Stimulated activated CD8-positive, alpha-beta memory T cell treated with anti-CD3 and anti-CD28 coated beads, Interleukin-12 subunit alpha, Interleukin-12 subunit beta, amount 100 ng/mL, for 4 hours (primary cell): Measurements from ENCODE around the gene BRD1.
"Not testable (repeated sequence)": the region's sequence is repeated elsewhere in the genome, so short reads cannot be mapped to it uniquely, and the experiment has no call there.

Experiments used
- DNase-seq: peaks from one replicate; pipeline ENCODE4 v3.0.0-alpha.2; 2020; ENCODE audit warnings: low read depth

Gene BRD1

DNA sequence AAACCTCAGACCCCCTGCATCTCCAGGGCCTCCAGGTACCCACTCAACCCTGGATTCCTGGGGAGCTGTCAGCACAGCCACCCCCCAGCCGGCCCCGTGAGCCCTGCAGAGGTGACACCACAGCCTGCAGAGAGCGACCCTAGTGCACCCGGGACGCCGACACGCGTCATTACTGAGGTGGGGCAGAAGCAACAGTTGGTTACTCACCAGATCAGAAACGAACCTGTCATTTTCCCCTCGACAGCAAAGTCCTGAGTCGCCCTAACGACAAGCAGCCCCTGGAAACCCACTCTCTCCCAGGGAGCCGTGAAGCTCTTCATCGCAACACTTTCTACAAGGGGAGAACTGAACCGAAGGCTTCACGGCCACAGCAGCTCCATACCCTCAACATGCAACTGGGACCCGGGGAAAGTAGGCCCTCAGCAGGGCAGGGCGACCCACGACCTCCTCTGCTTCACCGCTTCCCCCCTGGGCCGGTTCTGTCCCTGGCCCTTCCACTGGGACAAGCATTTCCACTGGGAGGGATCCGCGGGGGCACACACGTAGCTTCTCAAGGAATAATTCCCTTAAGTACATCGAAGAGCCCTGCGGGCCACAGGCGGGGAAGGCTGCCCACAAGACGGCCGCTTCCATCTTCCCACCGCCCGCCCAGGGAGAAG lies 1.6 kb downstream of the BRD1 start:
- DNase-seq, result peak; percentile 52

DNA sequence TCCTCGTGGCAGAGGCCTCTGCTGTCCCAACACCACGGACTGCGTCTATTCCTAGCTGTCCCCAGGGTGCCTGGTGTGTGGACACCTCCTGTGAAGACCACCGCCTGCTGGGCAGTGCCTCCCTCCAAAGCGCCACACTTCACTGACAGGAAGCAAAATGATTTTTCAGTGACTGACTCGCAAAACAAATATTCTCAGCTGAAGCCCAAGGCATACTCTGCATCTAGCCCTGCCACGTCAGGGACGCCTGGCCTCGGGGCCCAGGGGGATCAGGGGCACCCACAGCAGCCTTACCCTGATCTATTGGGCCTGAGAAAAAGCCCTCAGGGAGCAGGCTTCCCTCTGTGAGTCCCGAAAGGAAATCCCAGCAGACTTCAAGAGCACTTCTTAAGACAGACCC lies 2.2 kb downstream of the BRD1 start:
- DNase-seq, result no peak

DNA sequence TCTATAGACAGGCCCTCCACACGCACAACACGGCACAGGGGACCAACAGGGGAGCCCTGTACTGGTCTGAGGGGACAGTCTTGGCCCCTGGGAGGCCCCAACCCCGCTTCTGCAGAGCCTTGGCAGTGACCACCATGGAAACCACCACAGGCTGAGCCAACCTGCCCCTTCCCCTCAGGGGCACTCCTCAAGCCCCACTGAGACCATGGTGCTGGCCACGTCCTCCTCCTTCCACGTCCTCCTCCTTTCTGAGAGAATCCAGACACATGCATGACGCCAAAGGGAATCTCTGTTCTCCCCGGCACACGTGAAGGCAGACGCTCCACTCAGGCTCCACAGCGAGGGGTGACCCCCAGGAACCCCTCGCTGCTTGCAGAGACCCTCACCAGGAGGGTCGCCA lies 2.7 kb downstream of the BRD1 start:
- no peak for DNase-seq

DNA sequence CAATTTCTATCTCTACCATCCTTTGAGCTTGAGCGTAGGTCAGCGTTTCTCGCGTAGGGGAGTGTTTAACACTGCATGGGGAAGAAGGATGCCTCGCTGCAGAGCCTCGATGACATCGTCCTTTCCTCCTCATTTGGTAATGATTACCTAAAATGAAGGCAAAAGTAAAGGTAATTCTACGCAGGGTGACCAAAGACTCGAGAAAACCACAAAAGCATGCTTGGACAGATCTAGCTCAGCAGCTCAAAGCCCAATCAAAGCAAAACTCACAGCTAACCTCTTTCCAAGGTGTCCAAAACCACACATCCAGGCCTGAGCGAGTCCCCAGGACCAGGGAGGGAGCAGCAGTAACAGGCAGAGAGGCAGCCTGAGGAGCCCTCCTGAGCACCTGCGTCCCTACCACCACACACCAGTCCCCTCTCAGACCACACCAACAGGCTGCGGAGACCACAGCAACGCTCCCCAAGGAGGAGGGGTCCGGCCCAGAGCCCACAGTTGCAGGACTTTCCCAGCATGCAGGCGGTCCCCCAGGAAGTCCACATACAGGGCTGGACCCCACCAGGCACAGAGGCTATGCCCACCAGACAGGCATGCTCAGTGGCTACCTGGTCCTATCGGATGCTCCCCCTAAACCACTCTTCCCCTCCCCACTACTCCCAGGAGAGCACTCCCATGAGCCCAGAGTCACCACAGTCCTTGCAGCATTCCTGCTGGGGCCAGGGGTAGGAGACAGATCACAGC lies 3.3 kb downstream of the BRD1 start:
- DNase-seq, result no peak

DNA sequence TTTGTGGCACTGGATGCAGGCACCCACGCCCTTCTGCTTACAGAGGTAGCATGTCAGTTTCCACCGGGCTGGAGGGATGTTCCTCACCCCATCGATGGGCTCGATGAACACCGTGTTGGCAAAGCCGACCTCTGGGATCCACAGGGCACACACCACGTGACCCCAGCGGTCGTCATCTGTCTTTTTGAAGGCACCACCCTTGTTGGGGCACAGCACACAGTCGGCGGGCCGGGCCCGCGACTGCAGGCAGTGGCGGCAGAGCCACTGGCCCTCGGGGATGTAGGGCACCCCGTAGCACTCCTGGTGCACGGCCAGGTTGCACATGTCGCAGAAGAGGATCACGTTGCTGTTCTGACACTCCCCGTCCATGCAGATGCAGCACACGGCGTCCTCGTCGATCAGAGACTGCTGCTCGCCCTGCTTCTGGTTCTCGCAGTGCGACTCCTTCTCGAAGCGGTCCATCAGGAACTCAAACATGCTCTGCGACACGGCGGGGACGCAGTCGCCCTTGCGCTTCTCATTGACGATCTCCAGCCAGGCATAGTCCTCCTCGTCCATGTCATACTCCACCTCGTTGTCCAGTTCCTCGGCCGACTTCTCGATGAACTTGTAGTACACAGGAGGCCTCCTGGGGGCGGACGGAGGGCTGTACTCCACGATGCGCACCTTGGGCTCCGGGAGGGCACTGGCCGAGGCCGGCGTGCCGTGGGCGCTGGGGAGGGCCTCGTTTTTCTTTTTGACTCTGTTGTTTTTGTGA lies 4.2 kb downstream of the BRD1 start:
- DNase-seq, result no peak

DNA sequence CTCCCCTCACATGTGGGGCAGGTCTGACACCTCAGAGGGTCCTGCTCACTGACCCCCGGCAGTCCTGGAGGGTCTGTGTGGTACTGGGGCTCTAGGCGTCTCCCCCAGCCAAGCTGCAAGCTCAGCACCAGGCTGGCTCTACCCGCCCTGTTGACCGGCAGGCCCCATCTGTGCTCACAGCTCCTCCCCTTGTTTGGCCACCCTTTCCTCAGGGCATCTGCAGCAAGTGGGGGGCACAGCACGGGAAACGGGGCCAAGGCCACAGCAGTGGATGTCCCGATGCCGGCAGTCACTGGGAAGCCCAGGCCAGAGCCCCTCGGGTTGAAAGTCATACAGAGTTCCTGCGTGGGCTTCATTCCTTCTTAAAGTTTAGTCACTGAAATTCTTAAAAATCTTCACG lies 5.9 kb downstream of the BRD1 start:
- not testable (repeated sequence) for DNase-seq

DNA sequence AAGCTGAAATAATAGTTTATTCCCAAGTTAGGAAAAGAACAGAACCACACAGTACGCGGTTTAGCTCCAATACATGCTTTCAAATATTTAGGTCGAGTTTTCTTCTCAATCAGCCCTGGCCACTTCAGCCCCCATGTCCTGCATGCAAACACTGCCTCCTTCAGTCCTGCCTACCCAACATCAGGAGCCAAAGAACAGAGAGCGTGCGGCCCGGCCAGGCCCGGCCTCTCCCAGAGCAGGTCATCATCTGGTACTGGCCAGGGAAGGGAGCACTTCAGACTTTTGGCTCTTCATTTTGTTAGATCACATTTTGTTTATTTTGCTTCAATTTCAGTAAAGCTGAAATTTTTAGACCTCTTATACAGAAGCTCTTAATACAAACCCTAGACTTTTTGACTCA lies 6.7 kb downstream of the BRD1 start:
- DNase-seq, result no peak

DNA sequence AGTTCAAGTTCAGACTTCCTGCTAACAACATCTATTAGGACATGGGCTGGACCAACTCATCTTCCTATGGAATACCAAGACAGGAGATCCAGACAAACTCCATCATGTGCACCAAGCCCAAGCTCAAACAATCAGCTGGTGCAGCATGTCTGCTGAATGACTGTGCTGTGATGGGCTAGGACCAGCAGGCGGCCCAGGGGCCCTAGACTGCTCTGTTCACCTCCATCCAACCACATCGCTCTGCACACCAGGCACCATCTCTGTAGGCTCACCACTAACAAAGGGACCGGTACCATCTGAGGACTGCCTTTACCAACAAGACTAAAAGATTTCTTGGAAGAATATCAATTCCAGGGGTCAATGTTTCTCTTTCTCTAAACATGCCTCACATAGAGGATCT lies 10.3 kb downstream of the BRD1 start:
- no peak for DNase-seq

DNA sequence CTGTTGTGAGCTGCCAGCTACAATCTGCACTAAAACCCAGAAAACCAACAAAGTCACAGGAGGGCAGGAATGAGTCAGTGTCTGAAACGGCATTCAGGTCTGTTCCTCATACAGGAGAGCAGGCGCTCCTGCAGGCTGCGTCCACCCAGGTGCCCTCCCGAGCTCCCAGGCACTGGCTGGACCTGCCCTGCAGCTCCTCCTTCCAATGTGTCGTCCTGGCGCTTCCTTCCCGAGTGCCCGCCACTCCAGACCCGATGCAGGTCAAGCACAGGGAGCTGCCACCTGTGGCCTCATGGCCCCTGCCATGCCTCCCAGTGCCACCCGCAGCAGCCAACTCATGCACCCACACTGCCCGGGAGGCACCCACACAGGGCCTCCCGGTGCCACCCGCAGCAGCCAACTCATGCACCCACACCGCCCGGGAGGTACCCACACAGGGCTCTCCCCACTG lies 12.0 kb downstream of the BRD1 start:
- DNase-seq, result no peak

DNA sequence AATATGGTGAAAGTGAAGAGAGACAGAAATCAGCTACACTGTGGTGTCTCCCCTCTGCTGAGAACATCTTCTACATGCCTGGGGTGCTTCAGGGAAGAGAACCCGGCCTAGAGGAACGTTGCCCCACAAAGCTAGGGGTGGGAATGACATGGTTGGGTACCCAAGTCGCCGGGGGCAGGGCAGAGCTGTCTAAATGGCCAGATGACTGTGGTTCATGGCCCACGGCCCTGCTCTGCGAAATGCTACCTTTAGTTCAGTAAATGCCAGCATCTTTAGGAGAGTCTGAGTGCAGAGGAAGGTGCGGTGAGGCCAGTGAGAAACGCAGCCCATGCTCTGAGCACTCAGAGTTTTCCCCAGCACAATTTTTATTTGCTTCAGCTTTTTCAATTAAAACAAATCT lies 12.8 kb downstream of the BRD1 start:
- DNase-seq, result no peak

DNA sequence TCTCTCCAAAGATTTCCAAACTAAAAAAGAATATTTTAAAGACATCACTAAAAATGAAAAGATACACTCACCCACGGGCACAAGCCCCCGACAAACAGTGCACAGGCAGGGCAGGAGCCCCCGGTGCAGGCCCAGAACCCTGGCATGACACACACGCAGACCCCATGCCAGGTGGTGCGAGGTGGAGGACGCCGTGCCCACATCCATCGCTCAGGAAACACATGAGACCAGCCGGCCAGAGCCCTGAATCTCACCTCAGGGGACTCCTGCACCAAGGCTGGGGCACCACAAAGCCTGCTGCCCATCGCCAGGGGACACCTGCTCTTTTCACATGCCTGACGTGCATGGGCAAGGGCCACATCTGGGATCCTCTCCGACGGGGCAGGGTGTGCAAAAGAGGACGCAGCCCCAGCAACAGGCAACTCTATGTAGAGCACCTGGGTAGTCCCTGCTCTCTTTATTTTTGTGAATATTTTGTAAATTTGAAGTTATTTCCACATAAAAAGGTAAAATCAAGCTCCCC lies 13.4 kb downstream of the BRD1 start:
- no peak for DNase-seq

DNA sequence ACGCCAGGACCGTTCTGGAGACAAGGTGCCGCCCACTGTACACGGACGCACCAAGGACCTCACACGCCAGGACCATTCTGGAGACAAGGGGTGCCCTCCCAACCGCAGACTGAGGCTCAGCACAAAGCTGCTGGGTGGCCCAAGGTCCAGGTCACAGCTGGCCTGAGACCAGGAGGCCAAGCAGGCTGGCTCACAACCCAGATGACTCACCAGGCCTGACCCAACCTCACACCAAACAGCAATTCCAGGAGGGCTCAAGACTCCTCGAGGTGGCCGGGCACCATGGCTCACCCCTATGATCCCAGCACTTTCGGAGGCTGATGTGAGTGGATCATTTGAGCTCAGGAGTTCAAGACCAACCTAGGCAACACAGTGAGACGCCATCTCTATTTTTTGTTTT lies 14.8 kb downstream of the BRD1 start:
- no peak for DNase-seq

DNA sequence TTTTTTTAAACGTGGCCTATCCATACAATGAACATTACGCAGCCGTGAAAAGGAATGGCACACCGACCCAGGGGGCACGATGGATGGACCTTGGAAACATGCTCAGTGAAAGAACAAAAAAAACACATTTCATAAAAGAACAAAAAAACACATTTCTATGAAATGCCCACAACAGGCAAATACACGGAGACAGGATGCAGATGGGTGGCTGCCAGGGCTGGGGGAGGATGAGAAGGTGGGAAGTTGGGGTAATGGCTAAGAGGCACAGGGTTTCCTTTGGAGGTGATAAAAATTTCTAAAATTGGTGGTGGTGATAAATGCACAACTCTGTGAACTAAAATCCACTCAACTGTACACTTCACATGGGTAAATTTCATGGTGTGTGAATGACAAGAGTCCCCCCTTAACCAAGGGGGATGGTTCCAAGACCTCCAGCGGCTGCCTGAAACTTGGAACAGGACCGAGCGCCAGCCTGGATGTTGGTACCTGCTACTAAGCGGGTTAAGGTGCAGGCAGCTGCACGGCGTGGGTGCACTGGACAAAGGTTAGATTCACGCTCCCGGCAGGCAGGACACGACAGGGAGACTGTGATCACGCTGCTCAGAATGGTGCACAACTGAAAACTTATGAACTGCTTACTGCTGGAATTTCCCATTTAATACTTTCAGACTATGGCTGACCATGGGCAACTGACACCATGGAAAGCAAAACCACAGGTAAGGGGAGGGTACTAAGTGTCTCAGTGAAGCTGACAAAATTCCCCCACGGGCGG lies 16.5 kb downstream of the BRD1 start:
- no peak for DNase-seq

DNA sequence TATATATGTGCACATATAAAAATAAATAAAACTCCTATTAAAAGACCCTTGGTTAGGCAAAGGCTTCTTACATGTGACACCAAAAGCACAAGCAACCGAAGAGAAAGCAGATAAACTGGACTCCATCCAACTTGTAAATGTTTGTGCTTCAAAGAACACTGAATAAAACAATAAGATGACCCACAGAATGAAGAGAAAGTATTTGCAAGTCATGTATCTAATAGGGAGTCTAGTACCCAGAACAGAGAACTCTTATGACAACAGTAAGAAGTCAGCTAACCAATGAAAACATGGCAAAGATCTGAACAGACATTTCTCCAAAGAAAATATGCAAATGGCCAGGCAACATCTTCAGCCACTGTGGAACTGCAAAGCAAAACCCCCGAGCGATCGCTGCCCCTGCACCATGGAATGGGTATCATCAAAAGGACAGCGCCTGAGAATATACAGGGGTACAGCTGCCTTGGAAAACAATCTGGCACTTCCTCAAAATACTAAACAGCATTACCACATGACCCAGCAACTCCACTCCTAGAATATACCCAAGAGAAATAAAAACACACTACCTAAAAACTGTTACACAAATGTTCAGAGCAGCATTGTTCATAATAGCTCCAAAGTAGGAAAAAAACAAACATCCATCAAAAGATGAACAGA lies 17.2 kb downstream of the BRD1 start:
- no peak for DNase-seq

DNA sequence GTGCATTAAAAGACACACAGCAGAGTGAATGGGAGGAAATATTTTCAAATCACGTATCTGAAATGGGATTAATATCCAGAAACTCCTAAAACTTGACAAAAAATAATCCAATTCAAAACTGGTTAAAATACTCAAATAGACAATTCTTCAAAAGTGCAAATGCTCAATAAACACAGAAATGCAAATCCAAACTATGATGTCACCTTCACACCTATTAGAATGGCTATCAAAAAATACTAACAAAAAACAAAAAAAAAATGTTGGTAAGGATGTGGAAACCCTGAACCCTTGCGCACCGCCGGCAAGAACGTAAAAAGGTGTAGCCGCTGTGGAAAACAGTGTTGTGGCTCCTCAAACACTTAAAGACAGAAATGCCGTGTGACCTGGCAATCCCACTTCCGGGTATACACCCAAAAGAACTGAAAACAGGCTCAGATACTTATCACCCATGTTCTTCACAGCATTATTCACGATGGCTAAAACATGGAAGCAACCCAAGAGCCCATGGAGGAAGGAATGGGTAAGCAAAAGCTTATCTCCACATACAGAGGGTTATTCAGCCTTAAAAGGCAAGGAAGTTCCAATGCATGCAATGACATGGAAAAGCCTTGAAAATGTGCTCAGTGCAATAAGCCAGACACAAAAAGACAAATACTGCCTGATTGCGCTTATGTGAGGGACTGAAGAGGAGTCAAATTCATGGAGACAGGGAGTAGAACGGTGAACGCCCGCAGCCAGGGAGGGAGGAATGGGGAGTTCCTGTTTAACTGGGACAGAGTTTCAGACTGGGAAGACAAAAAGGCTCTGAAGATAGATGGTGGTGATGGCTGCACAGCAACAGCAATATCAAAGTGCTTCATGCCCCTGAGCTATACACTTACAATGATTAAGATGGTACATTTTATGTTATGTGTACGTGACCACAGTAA lies 19.6 kb downstream of the BRD1 start:
- no peak for DNase-seq

DNA sequence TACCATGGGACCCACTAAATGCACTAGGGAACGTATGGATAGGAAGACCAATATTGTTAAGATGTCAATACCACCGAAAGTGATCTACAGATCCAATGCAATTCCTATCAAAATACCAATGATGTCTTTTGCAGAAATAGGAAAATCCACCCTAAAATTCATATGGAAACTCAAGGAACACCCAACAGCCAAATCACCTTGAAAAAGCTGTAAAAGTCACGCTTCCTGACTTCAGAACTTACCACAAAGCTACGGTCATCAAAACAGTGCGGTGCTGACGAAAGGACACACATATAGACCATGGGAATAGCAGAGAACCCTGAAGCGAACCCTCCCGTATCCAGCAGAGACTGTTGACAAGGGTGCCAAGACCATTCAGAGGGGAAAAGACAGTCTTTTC lies 20.5 kb downstream of the BRD1 start:
- no peak for DNase-seq

DNA sequence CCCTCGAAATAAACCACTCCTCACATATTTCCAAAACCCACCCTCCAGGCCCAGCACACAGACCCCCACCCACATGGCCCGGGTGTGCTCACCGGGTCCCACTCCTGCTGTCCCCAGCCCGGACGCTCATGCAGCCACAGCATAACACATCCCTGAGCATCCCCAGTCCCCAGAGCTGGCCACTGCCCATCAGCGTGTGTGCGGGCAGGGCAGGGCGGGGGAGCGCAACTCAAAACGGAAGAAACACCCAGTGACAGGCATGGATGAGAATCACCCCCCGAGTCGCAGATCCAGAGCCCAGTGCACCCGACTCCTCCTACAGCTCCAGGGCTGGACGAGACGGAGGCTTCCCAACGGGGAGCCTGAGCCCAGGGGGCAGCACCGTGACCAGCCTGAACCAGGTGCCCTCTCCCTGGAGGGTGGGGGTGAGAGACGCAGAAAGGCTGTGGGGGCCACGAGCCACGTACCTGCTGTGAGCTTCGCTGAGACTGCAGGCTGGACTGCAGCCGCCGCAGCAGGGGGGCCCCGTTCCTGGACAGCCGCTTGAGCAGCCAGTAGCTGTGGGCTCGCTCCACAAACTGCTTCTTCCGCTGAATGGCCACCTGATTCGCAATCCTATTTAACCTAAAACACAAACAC lies 23.8 kb downstream of the BRD1 start:
- DNase-seq, result no peak

DNA sequence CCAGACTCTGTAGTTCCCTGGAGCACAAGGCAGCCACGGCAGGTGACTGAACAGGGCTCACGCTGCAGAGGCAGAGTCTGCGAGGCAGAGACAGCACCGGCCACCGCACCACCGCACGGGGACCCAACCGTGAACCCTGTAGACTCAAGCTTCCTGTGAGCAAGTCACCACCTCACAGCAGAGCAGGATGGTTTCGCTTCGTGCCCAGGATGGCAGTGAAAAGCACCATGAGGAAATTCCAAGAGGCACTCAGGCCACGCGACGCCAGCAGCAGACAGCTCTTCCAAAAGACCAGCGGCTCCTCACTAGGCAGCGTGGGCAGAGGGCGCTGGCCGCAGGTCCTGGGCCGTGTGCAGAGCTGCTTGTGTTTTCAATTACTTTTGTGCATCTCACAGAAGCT lies 24.5 kb downstream of the BRD1 start:
- DNase-seq, result no peak

DNA sequence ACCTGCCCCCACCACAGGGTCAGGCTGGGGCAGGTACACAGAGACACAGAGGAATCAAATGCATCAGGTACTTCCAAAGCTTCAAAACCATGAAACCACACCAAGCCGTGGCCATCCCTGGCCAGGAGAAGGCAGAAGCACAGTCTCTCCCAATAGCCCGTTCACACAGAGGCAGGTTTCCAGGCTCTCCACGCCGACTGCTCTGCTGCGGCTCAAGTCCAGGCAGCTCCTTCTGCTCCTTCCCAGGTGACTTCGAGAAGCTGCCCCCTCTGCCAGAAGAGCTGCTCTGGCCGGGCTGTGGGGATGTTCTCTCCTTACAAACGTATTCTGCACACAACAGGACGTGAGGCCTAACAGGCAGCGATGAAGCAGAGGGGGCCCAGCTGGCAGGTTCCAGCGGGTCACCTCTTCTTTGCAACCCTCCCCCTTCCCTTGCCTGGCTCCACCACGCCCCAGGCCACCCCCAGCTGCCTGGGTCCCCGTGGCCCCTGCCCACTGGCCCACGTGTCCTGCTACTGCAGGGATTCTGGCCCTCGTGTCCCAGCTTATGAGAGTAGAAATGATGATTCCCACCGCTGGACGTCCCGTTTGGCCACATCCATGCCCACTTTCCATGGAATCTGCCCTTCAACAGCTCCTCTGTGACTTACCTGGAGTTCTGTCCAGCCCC lies 26.1 kb downstream of the BRD1 start:
- no peak for DNase-seq
